DOHH2 (cell line): ENCODE results near the gene ERP29.
"Not testable (repeated sequence)": the region's sequence is repeated elsewhere in the genome, so short reads cannot be mapped to it uniquely, and the experiment has no call there.

Experiments
- H3F3A ChIP-seq: fragments of 200-600 bp; sonication (generic), shearing (Covaris generic); 2 replicates; pipeline ENCODE4 v1.6.0; 2016; ENCODE audit warnings: antibody characterized with exemption, mild to moderate bottlenecking; ENCODE audit not compliant: control insufficient read depth, insufficient read depth
- H3K27ac ChIP-seq: fragments of 200-600 bp; sonication (generic); 2 replicates; pipeline ENCODE4 v1.5.1; 2014; ENCODE audit warnings: low read depth, mild to moderate bottlenecking, low read length, moderate library complexity
- H3K27me3 ChIP-seq: fragments of 200-600 bp; sonication (generic); 2 replicates; pipeline ENCODE4 v1.6.1; 2014; ENCODE audit warnings: mild to moderate bottlenecking, low read length, mixed read lengths; ENCODE audit not compliant: control insufficient read depth
- H3K36me3 ChIP-seq: fragments of 200-600 bp; sonication (generic); 2 replicates; pipeline ENCODE4 v1.6.1; 2014; ENCODE audit warnings: mild to moderate bottlenecking, low read length, moderate library complexity, mixed read lengths; ENCODE audit not compliant: control insufficient read depth
- H3K4me1 ChIP-seq: fragments of 200-600 bp; sonication (generic); 2 replicates; pipeline ENCODE4 v1.6.1; 2014; ENCODE audit warnings: mild to moderate bottlenecking, low read length, mixed read lengths; ENCODE audit not compliant: control insufficient read depth
- H3K4me2 ChIP-seq: fragments of 200-600 bp; sonication (generic); 2 replicates; pipeline ENCODE4 v1.6.0; 2014; ENCODE audit warnings: mild to moderate bottlenecking, low read length, moderate library complexity
- H3K4me3 ChIP-seq: fragments of 200-600 bp; sonication (generic); 2 replicates; pipeline ENCODE4 v1.5.1; 2014; ENCODE audit warnings: mild to moderate bottlenecking, low read length, mixed read lengths
- H3K79me2 ChIP-seq: fragments of 200-600 bp; sonication (generic); 2 replicates; pipeline ENCODE4 v1.6.1; 2014; ENCODE audit warnings: mild to moderate bottlenecking, low read length, mixed read lengths; ENCODE audit not compliant: control insufficient read depth
- H3K9me2 ChIP-seq: fragments of 200-600 bp; sonication (generic); replicated peaks from 2 replicates; pipeline ENCODE4 v1.6.1; 2014; ENCODE audit warnings: mild to moderate bottlenecking, low read length, mixed read lengths; ENCODE audit not compliant: control insufficient read depth
- H3K9me3 ChIP-seq: fragments of 200-600 bp; sonication (generic); 2 replicates; pipeline ENCODE4 v1.6.1; 2014; ENCODE audit warnings: antibody characterized with exemption, low read length, mixed read lengths; ENCODE audit not compliant: control insufficient read depth, insufficient read depth
- H4K20me1 ChIP-seq: fragments of 200-600 bp; sonication (generic); 2 replicates; pipeline ENCODE4 v1.6.0; 2014; ENCODE audit warnings: low read depth, mild to moderate bottlenecking, antibody characterized with exemption, low read length, moderate library complexity; ENCODE audit not compliant: control insufficient read depth, insufficient read depth
- EZH2phosphoT487 ChIP-seq: fragments of 200-600 bp; sonication (generic); IDR thresholded peaks from 2 replicates; pipeline ENCODE4 v1.6.1; 2017; ENCODE audit warnings: borderline replicate concordance, mild to moderate bottlenecking, antibody characterized with exemption, low read length, moderate library complexity, mixed read lengths
- TF ChIP-seq, protein P1 (sequence below): fragments of 200-600 bp; sonication (generic); IDR thresholded peaks from one replicate; pipeline ENCODE4 v1.5.1; 2014; ENCODE audit warnings: antibody characterized with exemption, mild to moderate bottlenecking, low read depth, low read length; ENCODE audit not compliant: poor library complexity, severe bottlenecking

Gene ERP29

DNA sequence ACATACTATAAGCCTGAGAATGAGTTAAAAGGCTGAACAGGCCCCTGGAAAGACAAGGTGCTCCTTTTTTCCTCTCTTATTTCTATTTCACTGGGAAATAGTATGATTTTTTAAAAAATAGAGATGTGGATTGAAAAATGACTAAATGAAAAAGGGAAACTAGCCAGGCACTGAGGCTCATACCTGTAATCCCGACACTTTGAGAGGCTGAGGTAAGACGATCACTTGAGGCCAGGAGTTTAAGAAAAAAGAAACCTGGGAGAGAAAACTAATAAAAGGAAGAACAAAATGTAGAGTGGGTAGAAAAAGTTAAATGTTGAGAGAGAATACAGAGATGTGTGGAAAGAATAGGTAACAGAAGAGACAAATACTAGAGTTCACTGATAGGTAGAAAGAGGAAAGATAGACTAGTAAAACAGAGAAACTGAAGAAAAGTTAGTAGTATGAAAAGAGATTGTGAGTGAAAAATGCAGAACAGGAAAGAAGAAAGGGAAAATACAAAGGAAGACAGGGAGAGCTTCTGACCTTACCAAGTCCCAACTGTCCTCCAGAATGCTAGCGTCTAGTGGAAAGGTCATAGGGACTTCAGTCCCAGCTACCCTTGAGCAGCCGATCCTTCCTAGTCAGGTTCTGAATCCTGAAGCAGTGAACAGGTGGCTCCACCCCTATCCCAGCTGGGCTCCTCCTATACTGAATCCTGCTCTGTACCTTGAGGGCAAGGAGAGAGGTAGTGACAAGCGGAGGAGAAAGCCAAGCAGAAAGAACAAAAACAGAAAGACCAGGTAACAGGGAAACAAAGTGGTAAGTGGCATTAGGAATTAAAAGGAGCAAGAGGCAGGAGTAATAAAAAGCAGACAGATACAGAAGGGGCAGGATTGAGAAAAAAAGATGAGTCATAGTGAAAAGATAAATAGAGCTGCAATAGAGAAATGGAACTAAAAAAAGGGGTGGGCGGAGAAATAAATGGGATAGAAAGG, 7.5 kb upstream of the ERP29 start:
- Histone ChIP-seq H3K79me2 (peaks cover 8% of the 10 kb centered on the region), H3K4me3 (no peak overlapping the region), H3K9me3 (no peaks in the 10 kb centered on the region), H3K27ac (no peak overlapping the region), H4K20me1 (peaks cover 6% of the 10 kb centered on the region; the same call in 1 of the 2 replicates), H3K36me3 (peaks cover 16% of the 10 kb centered on the region), H3K9me2 (no peaks in the 10 kb centered on the region), H3K4me1 (peaks cover 48% of the 10 kb centered on the region), H3K27me3 (no peaks in the 10 kb centered on the region), H3K4me2 (no peak overlapping the region), H3F3A (peaks cover 24% of the 10 kb centered on the region)
- no peak for TF ChIP-seq EZH2phosphoT487
- TF ChIP-seq, protein P1, sequence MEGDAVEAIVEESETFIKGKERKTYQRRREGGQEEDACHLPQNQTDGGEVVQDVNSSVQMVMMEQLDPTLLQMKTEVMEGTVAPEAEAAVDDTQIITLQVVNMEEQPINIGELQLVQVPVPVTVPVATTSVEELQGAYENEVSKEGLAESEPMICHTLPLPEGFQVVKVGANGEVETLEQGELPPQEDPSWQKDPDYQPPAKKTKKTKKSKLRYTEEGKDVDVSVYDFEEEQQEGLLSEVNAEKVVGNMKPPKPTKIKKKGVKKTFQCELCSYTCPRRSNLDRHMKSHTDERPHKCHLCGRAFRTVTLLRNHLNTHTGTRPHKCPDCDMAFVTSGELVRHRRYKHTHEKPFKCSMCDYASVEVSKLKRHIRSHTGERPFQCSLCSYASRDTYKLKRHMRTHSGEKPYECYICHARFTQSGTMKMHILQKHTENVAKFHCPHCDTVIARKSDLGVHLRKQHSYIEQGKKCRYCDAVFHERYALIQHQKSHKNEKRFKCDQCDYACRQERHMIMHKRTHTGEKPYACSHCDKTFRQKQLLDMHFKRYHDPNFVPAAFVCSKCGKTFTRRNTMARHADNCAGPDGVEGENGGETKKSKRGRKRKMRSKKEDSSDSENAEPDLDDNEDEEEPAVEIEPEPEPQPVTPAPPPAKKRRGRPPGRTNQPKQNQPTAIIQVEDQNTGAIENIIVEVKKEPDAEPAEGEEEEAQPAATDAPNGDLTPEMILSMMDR = no peak

DNA sequence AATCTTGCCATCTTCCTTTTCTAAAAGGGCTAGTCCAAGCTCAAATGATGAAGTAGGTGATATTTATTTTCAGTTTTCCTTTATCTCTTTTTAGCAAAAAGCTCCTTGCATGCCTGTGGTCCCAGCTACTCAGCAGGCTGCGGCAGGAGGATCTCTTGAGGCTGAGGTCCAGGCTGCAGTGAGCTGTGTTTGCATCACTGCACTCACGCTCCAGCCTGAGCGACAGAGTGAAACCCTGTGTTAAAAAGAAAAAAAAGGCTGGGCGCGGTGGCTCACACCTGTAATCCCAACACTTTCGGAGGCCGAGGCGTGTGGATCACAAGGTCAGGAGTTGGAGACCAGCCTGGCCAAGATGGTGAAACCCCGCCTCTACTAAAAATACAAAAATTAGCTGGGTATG, 5.3 kb upstream of the ERP29 start:
- peaks cover 44% of the 10 kb centered on the region for H3K4me1 ChIP-seq
- H3K9me2 ChIP-seq = no peaks in the 10 kb centered on the region
- H3K4me2 ChIP-seq = peak overlapping the region; percentile 47
- H3K27ac ChIP-seq = no peak overlapping the region
- no peaks in the 10 kb centered on the region for H3K27me3 ChIP-seq
- no peak for TF ChIP-seq EZH2phosphoT487
- TF ChIP-seq, protein P1 = no peak
- peak overlapping the region; percentile 22 for H3K4me3 ChIP-seq
- peaks cover 30% of the 10 kb centered on the region for H3K79me2 ChIP-seq
- peaks cover 22% of the 10 kb centered on the region for H3K36me3 ChIP-seq
- H3K9me3 ChIP-seq = no peaks in the 10 kb centered on the region
- peaks cover 21% of the 10 kb centered on the region for H3F3A ChIP-seq
- peaks cover 10% of the 10 kb centered on the region; the same call in 1 of the 2 replicates for H4K20me1 ChIP-seq

DNA sequence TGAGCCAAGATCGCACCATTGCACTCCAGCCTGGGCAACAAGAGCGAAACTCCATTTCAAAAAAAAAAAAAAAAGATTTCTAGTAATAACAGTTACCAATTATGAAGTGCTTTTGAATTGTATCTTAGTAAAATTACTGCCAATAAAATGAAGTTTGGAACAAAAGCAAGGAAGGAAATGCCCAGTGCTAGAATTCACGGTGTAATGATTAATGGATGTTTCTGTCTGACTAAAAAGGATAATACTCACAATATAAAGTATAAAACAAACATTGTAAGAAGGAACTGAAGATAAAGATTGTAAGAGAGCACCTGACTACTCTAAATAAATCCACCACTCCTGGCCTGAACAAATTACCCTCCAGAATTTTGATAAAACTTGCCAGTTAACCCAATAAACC, 4.3 kb upstream of the ERP29 start:
- H3K9me2 ChIP-seq = no peaks in the 10 kb centered on the region
- H3K27me3 ChIP-seq = no peaks in the 10 kb centered on the region
- H3K9me3 ChIP-seq = no peaks in the 10 kb centered on the region
- TF ChIP-seq EZH2phosphoT487 = no peak
- TF ChIP-seq, protein P1 = no peak
- H3K79me2 ChIP-seq = peaks cover 37% of the 10 kb centered on the region
- H3F3A ChIP-seq = peaks cover 21% of the 10 kb centered on the region
- H4K20me1 ChIP-seq = peaks cover 10% of the 10 kb centered on the region; the same call in 1 of the 2 replicates
- no peak overlapping the region for H3K27ac ChIP-seq
- no peak overlapping the region for H3K4me2 ChIP-seq
- no peak overlapping the region for H3K4me3 ChIP-seq
- peaks cover 43% of the 10 kb centered on the region for H3K4me1 ChIP-seq
- H3K36me3 ChIP-seq = peaks cover 28% of the 10 kb centered on the region

DNA sequence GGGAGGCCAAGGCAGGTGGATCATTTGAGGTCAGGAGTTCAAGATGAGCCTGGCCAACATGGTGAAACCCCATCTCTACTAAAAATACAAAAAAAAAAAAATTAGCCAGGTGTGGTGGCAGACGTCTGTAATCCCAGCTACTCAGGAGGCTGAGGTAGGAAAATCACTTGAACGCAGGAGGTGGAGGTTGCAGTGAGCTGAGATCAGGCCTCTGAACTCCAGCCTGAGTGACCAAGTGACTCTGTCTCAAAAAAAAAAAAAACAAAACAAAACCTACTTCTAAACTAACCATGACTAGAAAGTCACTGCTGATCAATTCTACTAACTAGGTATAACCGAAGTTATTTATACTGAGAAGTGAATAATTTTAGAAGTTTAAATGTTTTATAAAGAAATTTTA, 3.6 kb upstream of the ERP29 start:
- H3K4me2 ChIP-seq, H3K4me3 ChIP-seq, H3K9me3 ChIP-seq, H3K9me2 ChIP-seq, H4K20me1 ChIP-seq, H3K27me3 ChIP-seq, H3K27ac ChIP-seq: not testable (repeated sequence)
- Histone ChIP-seq H3K4me1 (peaks cover 43% of the 10 kb centered on the region), H3K36me3 (peaks cover 32% of the 10 kb centered on the region), H3F3A (peaks cover 25% of the 10 kb centered on the region), H3K79me2 (peaks cover 43% of the 10 kb centered on the region)
